ENCODE measurements around the gene SHROOM4. TPM values are rescaled to one million over a fixed set of nuclear protein-coding genes. Genes with fewer than 3 reads are reported as not detected.

SHROOM4 gene
- total RNA-seq, 3 donors from 2014 or later, result 6.9 to 13.8 (median 12.5) TPM

DNA sequence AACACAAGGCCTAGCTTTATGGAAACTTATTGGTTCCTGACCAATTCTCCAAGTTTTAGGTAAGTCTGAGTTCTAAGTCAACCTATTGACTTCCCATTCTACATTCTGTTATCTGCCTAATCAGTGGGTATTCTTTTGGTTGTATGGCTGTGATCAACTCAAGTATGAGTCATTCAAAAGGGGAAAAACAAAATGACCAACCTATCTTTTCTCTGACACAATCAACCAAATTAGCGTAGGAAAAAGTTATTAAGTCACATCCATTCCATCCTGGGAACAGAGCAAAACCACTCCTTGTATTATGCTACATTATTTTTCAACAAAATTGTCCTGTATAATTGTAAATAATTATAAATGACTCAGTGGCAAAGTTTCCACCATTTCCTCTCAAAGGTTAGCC, 136.2 kb downstream of the SHROOM4 start:
- TF ChIP-seq POLR2AphosphoS5 (IDR thresholded peaks at IDR 0.05), result no peak
- TF ChIP-seq, protein P1, sequence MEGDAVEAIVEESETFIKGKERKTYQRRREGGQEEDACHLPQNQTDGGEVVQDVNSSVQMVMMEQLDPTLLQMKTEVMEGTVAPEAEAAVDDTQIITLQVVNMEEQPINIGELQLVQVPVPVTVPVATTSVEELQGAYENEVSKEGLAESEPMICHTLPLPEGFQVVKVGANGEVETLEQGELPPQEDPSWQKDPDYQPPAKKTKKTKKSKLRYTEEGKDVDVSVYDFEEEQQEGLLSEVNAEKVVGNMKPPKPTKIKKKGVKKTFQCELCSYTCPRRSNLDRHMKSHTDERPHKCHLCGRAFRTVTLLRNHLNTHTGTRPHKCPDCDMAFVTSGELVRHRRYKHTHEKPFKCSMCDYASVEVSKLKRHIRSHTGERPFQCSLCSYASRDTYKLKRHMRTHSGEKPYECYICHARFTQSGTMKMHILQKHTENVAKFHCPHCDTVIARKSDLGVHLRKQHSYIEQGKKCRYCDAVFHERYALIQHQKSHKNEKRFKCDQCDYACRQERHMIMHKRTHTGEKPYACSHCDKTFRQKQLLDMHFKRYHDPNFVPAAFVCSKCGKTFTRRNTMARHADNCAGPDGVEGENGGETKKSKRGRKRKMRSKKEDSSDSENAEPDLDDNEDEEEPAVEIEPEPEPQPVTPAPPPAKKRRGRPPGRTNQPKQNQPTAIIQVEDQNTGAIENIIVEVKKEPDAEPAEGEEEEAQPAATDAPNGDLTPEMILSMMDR (IDR thresholded peaks at IDR 0.05), result no peak
- TF ChIP-seq POLR2A (IDR thresholded peaks at IDR 0.05), result no peak
- no peak overlapping the region for H3K27ac ChIP-seq
- no peak for DNase-seq (ENCODE audit: low spot score in 2 of 2)
- intact Hi-C loops (cut with DNase I; ENCODE audit: low total_unique reads), result no loop called here
- H3K4me1 ChIP-seq, result no peaks in the 10 kb centered on the region
- H3K4me3 ChIP-seq, result no peak overlapping the region
- H3K27me3 ChIP-seq, result peaks cover 0 to 33% of the 10 kb centered on the region in 2 donors
- H3K36me3 ChIP-seq, result no peaks in the 10 kb centered on the region
- no peaks in the 10 kb centered on the region for H3K9me3 ChIP-seq

DNA sequence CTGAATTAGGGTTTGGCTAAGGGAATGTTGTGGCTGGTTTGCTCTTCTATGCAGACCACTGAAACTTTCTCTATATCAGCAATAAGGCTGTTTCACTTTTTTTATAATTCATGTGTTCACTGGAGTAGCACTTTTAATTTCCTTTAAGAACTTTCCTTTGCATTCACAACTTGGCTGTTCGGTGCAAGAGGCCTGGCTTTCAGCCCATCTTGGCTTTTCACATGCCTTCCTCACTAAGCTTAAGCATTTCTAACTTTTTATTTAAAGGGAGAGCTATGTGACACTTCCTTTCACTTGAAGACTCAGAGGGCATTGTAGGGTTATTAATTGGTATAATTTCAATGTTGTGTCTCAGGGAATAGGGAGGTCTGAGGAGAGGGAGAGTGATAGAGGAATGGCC, 142.3 kb downstream of the SHROOM4 start:
- H3K9me3 ChIP-seq, result no peaks in the 10 kb centered on the region
- H3K4me1 ChIP-seq, result no peaks in the 10 kb centered on the region
- TF ChIP-seq POLR2A (IDR thresholded peaks at IDR 0.05), result no peak
- TF ChIP-seq, protein P1 (IDR thresholded peaks at IDR 0.05), result no peak
- no peak for TF ChIP-seq POLR2AphosphoS5 (IDR thresholded peaks at IDR 0.05)
- DNase-seq (ENCODE audit: low spot score in 2 of 2), result no peak
- intact Hi-C loops (cut with DNase I; ENCODE audit: low total_unique reads), result no loop called here
- H3K4me3 ChIP-seq, result no peak overlapping the region
- H3K36me3 ChIP-seq, result no peaks in the 10 kb centered on the region
- H3K27me3 ChIP-seq, result peaks cover 0 to 27% of the 10 kb centered on the region in 2 donors
- no peak overlapping the region for H3K27ac ChIP-seq

DNA sequence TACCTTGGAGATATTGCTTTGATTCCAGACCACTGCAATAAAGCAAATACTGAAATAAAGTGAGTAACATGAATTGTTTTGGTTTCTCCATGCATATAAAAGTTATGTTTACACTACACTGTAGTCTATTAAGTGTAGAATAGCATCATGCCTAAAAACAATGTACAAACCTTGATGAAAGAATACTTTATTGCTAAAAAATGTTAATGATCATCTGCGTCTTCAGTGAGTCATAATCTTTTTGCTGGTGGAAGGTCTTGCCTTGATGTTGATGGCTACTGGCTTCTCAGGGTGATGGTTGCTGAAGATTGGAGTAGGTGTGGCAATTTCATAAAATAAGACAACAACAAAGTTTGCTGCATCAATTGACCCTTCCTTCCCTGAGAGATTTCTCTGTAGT, 145.1 kb downstream of the SHROOM4 start:
- H3K4me1 ChIP-seq, result no peaks in the 10 kb centered on the region
- TF ChIP-seq POLR2A (IDR thresholded peaks at IDR 0.05) (no peak), POLR2AphosphoS5 (IDR thresholded peaks at IDR 0.05) (no peak)
- TF ChIP-seq, protein P1 (IDR thresholded peaks at IDR 0.05), result no peak
- intact Hi-C loops (cut with DNase I; ENCODE audit: low total_unique reads), result no loop called here

DNA sequence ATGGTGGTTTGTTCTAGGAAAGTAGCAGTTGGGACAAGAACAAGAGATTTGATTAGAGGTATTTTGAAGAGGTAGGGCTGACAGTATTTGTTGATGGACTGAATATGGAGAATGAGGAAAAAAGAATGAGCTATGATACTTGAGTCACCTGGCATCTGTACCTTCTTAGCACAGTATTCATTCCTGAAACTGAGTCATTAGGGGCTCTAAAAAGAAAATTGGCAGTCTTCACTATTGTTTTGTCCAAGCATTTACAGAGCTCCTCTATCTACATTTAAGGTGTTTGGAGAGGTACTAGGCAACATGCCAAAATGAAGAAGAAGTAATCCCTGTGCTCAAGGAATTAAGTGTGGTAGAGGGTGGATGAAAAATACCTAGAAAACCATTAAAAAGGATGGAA, 165.8 kb downstream of the SHROOM4 start:
- no peak for DNase-seq (ENCODE audit: low spot score in 2 of 2)
- Histone ChIP-seq H3K9me3 (no peaks in the 10 kb centered on the region), H3K27me3 (peaks cover 0 to 44% of the 10 kb centered on the region in 2 donors), H3K4me1 (no peaks in the 10 kb centered on the region), H3K27ac (peak overlapping the region in 1 of 2 donors; percentile 60), H3K4me3 (no peak overlapping the region), H3K36me3 (no peaks in the 10 kb centered on the region)
- intact Hi-C loops (cut with DNase I; ENCODE audit: low total_unique reads), result no loop called here
- TF ChIP-seq POLR2A (IDR thresholded peaks at IDR 0.05) (no peak), POLR2AphosphoS5 (IDR thresholded peaks at IDR 0.05) (no peak)
- TF ChIP-seq, protein P1 (IDR thresholded peaks at IDR 0.05), result no peak

More for the DNA sequence above, 145.1 kb downstream of the SHROOM4 start:
- DNase-seq (ENCODE audit: low spot score in 2 of 2), result no peak
- H3K36me3 ChIP-seq, result no peaks in the 10 kb centered on the region
- H3K27ac ChIP-seq, result no peak overlapping the region
- H3K4me3 ChIP-seq, result no peak overlapping the region
- peaks cover 0 to 41% of the 10 kb centered on the region in 2 donors for H3K27me3 ChIP-seq
- no peaks in the 10 kb centered on the region for H3K9me3 ChIP-seq

DNA sequence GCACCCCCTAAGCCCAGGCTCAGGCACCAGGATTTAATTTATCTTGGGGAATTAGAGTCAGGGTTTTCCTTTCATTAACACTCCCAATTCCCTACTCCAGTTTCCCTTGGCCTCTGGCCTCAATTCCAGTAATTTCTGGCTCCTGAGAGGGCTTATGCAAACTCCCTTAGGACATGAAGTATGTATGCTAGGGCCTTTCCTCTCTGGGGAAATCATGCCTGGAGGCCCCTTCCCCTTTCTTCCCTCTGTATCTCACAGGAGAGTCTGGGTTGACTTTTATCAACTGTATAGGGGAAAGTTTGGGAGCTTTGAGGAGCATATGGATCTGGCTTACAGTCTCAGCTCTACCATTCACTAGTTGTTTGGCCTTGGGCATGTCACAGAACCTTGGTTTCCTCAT, 169.5 kb downstream of the SHROOM4 start:
- Histone ChIP-seq H3K4me1 (no peaks in the 10 kb centered on the region), H3K9me3 (no peaks in the 10 kb centered on the region), H3K27ac (no peak overlapping the region), H3K4me3 (no peak overlapping the region), H3K36me3 (no peaks in the 10 kb centered on the region), H3K27me3 (peaks cover 0 to 57% of the 10 kb centered on the region in 2 donors)
- intact Hi-C loops (cut with DNase I; ENCODE audit: low total_unique reads), result no loop called here
- DNase-seq (ENCODE audit: low spot score in 2 of 2), result no peak
- TF ChIP-seq, protein P1 (IDR thresholded peaks at IDR 0.05), result no peak
- TF ChIP-seq POLR2AphosphoS5 (IDR thresholded peaks at IDR 0.05), result no peak

All from breast epithelium (tissue), 4 donors.